ENCODE data around the gene APOC1. TPM values are rescaled to one million over a fixed set of nuclear protein-coding genes. Genes with fewer than 3 reads are reported as not detected.
"Not testable (repeated sequence)": the region's sequence is repeated elsewhere in the genome, so short reads cannot be mapped to it uniquely, and the experiment has no call there.

The APOC1 gene
- total RNA-seq, 8 experiments from 2014 or later: 1.1 to 77.6 (median 9.3) TPM

- no peak overlapping the region for H3K4me3 ChIP-seq
- WGBS, 10 experiments: 80 to 98% methylated on average over 2 to 7 of the region's 44 CpGs; no CpG with 5 or more reads in 8 of the 10 experiments
- in situ Hi-C loops (cut with MboI; ENCODE audit: low pct_unique_long_range_greater_than_20kb in 2 of 9, low sequenced_read_pairs in 9 of 9, unreplicated experiment in 9 of 9): no loop called here
- H3K27ac ChIP-seq: no peak overlapping the region
- ATAC-seq (replicated peaks in 6 of 8): no peak
- H3K4me1 ChIP-seq (replicated peaks in 1 of 2): peaks cover 2 to 13% of the 10 kb centered on the region in 2 donors
Measured at GRCh38 chr19:44908836-44909261, 5.6 kb upstream of the APOC1 start.

- 100% methylated on average over 1 of the region's 5 CpGs; no CpG with 5 or more reads in 9 of the 10 experiments for WGBS, 10 experiments
Measured at GRCh38 chr19:44909775-44910174, 4.6 kb upstream of the APOC1 start.

GRCh38 chr19:44911896-44912295 is 2.5 kb upstream of the APOC1 start:
- 83 to 100% (median 100%) methylated on average over 1 to 6 of the region's 6 CpGs; no CpG with 5 or more reads in 5 of the 10 experiments for WGBS, 10 experiments
- H3K4me1 ChIP-seq (replicated peaks in 1 of 2); ATAC-seq (replicated peaks in 6 of 8); in situ Hi-C loops (cut with MboI; ENCODE audit: low pct_unique_long_range_greater_than_20kb in 2 of 9, low sequenced_read_pairs in 9 of 9, unreplicated experiment in 9 of 9); H3K4me3 ChIP-seq; H3K27ac ChIP-seq: not testable (repeated sequence)

More at GRCh38 chr19:44909775-44910174, 4.6 kb upstream of the APOC1 start:
- no peak for ATAC-seq (replicated peaks in 6 of 8)
- in situ Hi-C loops (cut with MboI; ENCODE audit: low pct_unique_long_range_greater_than_20kb in 2 of 9, low sequenced_read_pairs in 9 of 9, unreplicated experiment in 9 of 9): no loop called here
- Histone ChIP-seq H3K4me3 (no peak overlapping the region), H3K4me1 (replicated peaks in 1 of 2) (peaks cover 10 to 18% of the 10 kb centered on the region in 2 donors), H3K27ac (no peak overlapping the region)

- H3K4me1 ChIP-seq (replicated peaks in 1 of 2): peaks cover 6 to 10% of the 10 kb centered on the region in 2 donors
- WGBS, 10 experiments: 44% methylated on average over 3 of the region's 6 CpGs; no CpG with 5 or more reads in 9 of the 10 experiments
- no peak overlapping the region for H3K4me3 ChIP-seq
- no peak for ATAC-seq (replicated peaks in 6 of 8)
- no peak overlapping the region for H3K27ac ChIP-seq
- in situ Hi-C loops (cut with MboI; ENCODE audit: low pct_unique_long_range_greater_than_20kb in 2 of 9, low sequenced_read_pairs in 9 of 9, unreplicated experiment in 9 of 9): no loop called here
Measured at GRCh38 chr19:44912854-44913253, 1.6 kb upstream of the APOC1 start.

- H3K27ac ChIP-seq; H3K4me1 ChIP-seq (replicated peaks in 1 of 2); ATAC-seq (replicated peaks in 6 of 8); in situ Hi-C loops (cut with MboI; ENCODE audit: low pct_unique_long_range_greater_than_20kb in 2 of 9, low sequenced_read_pairs in 9 of 9, unreplicated experiment in 9 of 9): not testable (repeated sequence)
- 32 to 93% (median 60%) methylated on average over 2 to 13 of the region's 23 CpGs for WGBS, 10 experiments
- H3K4me3 ChIP-seq: peak overlapping the region in 3 of 5 donors; percentile 29 to 48 (median 35)
Measured at GRCh38 chr19:44913512-44914432, 636 bp upstream of the APOC1 start.

- Histone ChIP-seq H3K4me1 (replicated peaks in 1 of 2) (peaks cover 0 to 3% of the 10 kb centered on the region in 2 donors), H3K4me3 (no peak overlapping the region), H3K27ac (no peak overlapping the region)
- 50 to 100% (median 73%) methylated on average over 1 to 5 of the region's 8 CpGs; no CpG with 5 or more reads in 5 of the 10 experiments for WGBS, 10 experiments
- in situ Hi-C loops (cut with MboI; ENCODE audit: low pct_unique_long_range_greater_than_20kb in 2 of 9, low sequenced_read_pairs in 9 of 9, unreplicated experiment in 9 of 9): no loop called here
- ATAC-seq (replicated peaks in 6 of 8): no peak
Measured at GRCh38 chr19:44924243-44924725, 9.9 kb downstream of the APOC1 start.

- peak in 1 of 8 experiments; percentile 23 for ATAC-seq (replicated peaks in 6 of 8)
Measured at GRCh38 chr19:44925114-44925891, 10.9 kb downstream of the APOC1 start.

GRCh38 chr19:44926245-44927077 is 12.1 kb downstream of the APOC1 start:
- 80 to 100% (median 90%) methylated on average over 1 to 3 of the region's 19 CpGs; no CpG with 5 or more reads in 5 of the 10 experiments for WGBS, 10 experiments

More at GRCh38 chr19:44925114-44925891, 10.9 kb downstream of the APOC1 start:
- H3K4me3 ChIP-seq: no peak overlapping the region
- H3K4me1 ChIP-seq (replicated peaks in 1 of 2): peaks cover 0 to 3% of the 10 kb centered on the region in 2 donors
- H3K27ac ChIP-seq: no peak overlapping the region
- in situ Hi-C loops (cut with MboI; ENCODE audit: low pct_unique_long_range_greater_than_20kb in 2 of 9, low sequenced_read_pairs in 9 of 9, unreplicated experiment in 9 of 9): no loop called here
- 40 to 84% (median 67%) methylated on average over 1 to 7 of the region's 8 CpGs; no CpG with 5 or more reads in 6 of the 10 experiments for WGBS, 10 experiments

GRCh38 chr19:44927746-44928145 is 13.3 kb downstream of the APOC1 start:
- Histone ChIP-seq H3K27ac (no peak overlapping the region), H3K4me3 (no peak overlapping the region), H3K4me1 (replicated peaks in 1 of 2) (peaks cover 0 to 3% of the 10 kb centered on the region in 2 donors)
- ATAC-seq (replicated peaks in 6 of 8): peak in 1 of 8 experiments; percentile 9
- in situ Hi-C loops (cut with MboI; ENCODE audit: low pct_unique_long_range_greater_than_20kb in 2 of 9, low sequenced_read_pairs in 9 of 9, unreplicated experiment in 9 of 9): no loop called here
- 0 to 100% (median 80%) methylated on average over 1 to 3 of the region's 5 CpGs; no CpG with 5 or more reads in 4 of the 10 experiments for WGBS, 10 experiments

More at GRCh38 chr19:44926245-44927077, 12.1 kb downstream of the APOC1 start:
- H3K27ac ChIP-seq; H3K4me1 ChIP-seq (replicated peaks in 1 of 2); H3K4me3 ChIP-seq; in situ Hi-C loops (cut with MboI; ENCODE audit: low pct_unique_long_range_greater_than_20kb in 2 of 9, low sequenced_read_pairs in 9 of 9, unreplicated experiment in 9 of 9): not testable (repeated sequence)
- peak; percentile 9 to 46 (median 24) for ATAC-seq (replicated peaks in 6 of 8)

- 50 to 94% (median 82%) methylated on average over 2 to 7 of the region's 7 CpGs; no CpG with 5 or more reads in 2 of the 10 experiments for WGBS, 10 experiments
- no peak overlapping the region for H3K4me3 ChIP-seq
- no peak for ATAC-seq (replicated peaks in 6 of 8)
- H3K27ac ChIP-seq: no peak overlapping the region
- H3K4me1 ChIP-seq (replicated peaks in 1 of 2): peaks cover 0 to 3% of the 10 kb centered on the region in 2 donors
- in situ Hi-C loops (cut with MboI; ENCODE audit: low pct_unique_long_range_greater_than_20kb in 2 of 9, low sequenced_read_pairs in 9 of 9, unreplicated experiment in 9 of 9): no loop called here
Measured at GRCh38 chr19:44930088-44930487, 15.7 kb downstream of the APOC1 start.

- no peak for ATAC-seq (replicated peaks in 6 of 8)
- H3K27ac ChIP-seq: no peak overlapping the region
- in situ Hi-C loops (cut with MboI; ENCODE audit: low pct_unique_long_range_greater_than_20kb in 2 of 9, low sequenced_read_pairs in 9 of 9, unreplicated experiment in 9 of 9): no loop called here
- H3K4me3 ChIP-seq: no peak overlapping the region
- peaks cover 0 to 3% of the 10 kb centered on the region in 2 donors for H3K4me1 ChIP-seq (replicated peaks in 1 of 2)
- WGBS, 10 experiments: 0 to 79% (median 73%) methylated on average over 1 to 3 of the region's 4 CpGs; no CpG with 5 or more reads in 7 of the 10 experiments
Measured at GRCh38 chr19:44931541-44931940, 17.1 kb downstream of the APOC1 start.

- Histone ChIP-seq H3K27ac (no peak overlapping the region), H3K4me1 (replicated peaks in 1 of 2) (no peaks in the 10 kb centered on the region), H3K4me3 (no peak overlapping the region)
- ATAC-seq (replicated peaks in 6 of 8): no peak
- 47 to 100% (median 80%) methylated on average over 1 to 5 of the region's 5 CpGs; no CpG with 5 or more reads in 2 of the 10 experiments for WGBS, 10 experiments
- in situ Hi-C loops (cut with MboI; ENCODE audit: low pct_unique_long_range_greater_than_20kb in 2 of 9, low sequenced_read_pairs in 9 of 9, unreplicated experiment in 9 of 9): no loop called here
Measured at GRCh38 chr19:44939668-44940067, 25.3 kb downstream of the APOC1 start.
